ENCODE results near the gene EXD3. TPM values are rescaled to one million over a fixed set of nuclear protein-coding genes. Genes with fewer than 3 reads are reported as not detected.

The EXD3 gene
- total and polyA plus RNA-seq, 9 of the 15 experiments (the other 6 are each of a cell fraction or from before 2014, with no cell fraction given) = 0.29 to 12.5 (median 3.9) TPM

- TF ChIP-seq ERF (CRISPR knock-in tag; IDR thresholded peaks at IDR 0.05) (no peak), FOXA1 (IDR thresholded peaks at IDR 0.05; ENCODE audit: borderline replicate concordance) (no peak), ZBTB26 (CRISPR knock-in tag; IDR thresholded peaks at IDR 0.05) (no peak), NR2C1 (IDR thresholded peaks at IDR 0.05) (no peak), NR2C1 (tag; IDR thresholded peaks at IDR 0.05) (no peak), BRF2 (IDR thresholded peaks at IDR 0.05; ENCODE audit: borderline replicate concordance, insufficient read depth, insufficient read length) (no peak), ZNF12 (CRISPR knock-in tag; IDR thresholded peaks at IDR 0.05) (peak; percentile 37; the same call in 1 of the 2 replicates), ELK1 (CRISPR knock-in tag; IDR thresholded peaks at IDR 0.05) (peak; percentile 25; the same call in 1 of the 2 replicates), ZNF324 (CRISPR knock-in tag; IDR thresholded peaks at IDR 0.05) (no peak), TOE1 (IDR thresholded peaks at IDR 0.05; ENCODE audit: borderline replicate concordance) (no peak), TOE1 (CRISPR knock-in tag; IDR thresholded peaks at IDR 0.05; ENCODE audit: borderline replicate concordance, low read depth) (no peak), PYGO2 (tag; IDR thresholded peaks at IDR 0.05) (no peak), ZBTB33 (CRISPR knock-in tag; IDR thresholded peaks at IDR 0.05) (peak; percentile 32; the same call in 1 of the 2 replicates), AFF4 (CRISPR knock-in tag; IDR thresholded peaks at IDR 0.05) (no peak), NCOA2 (IDR thresholded peaks at IDR 0.05; ENCODE audit: partially characterized antibody in 2 of 2) (no peak), CGGBP1 (CRISPR knock-in tag; IDR thresholded peaks at IDR 0.05) (no peak), CEBPB (tag; IDR thresholded peaks at IDR 0.05) (no peak)
Measured at GRCh38 chr9:137458194-137459151, 35.5 kb upstream of the EXD3 start (continued).
